ENCODE data around the gene NDUFA9. TPM values are rescaled to one million over a fixed set of nuclear protein-coding genes. Genes with fewer than 3 reads are reported as not detected.

NDUFA9 gene
- total RNA-seq, 2 experiments from 2014 or later = 77.2 to 79.2 TPM

- H3K4me1 ChIP-seq (ENCODE audit: insufficient read depth, low read length) = peaks cover 8% of the 10 kb centered on the region
- Mint-ChIP-seq H3K27ac (no peak overlapping the region), H3K4me1 (ENCODE audit: low read depth) (peaks cover 14% of the 10 kb centered on the region), H3K36me3 (ENCODE audit: low read depth) (peaks cover 4% of the 10 kb centered on the region), H3K9me3 (no peaks in the 10 kb centered on the region), H3K27me3 (peaks cover 5% of the 10 kb centered on the region), H3K4me3 (no peak overlapping the region)
- H3K9me3 ChIP-seq (ENCODE audit: control insufficient read depth in 1 of 2, insufficient read depth in 1 of 2, low read length in 2 of 2) = no peaks in the 10 kb centered on the region
- no peak for TF ChIP-seq CTCF (IDR thresholded peaks at IDR 0.05)
- no peak for DNase-seq
- intact Hi-C loops (cut with DNase I, micrococcal nuclease) = loop anchor here (10.0 kb wide), 2 partner anchors 289 to 1839 kb away; no protein-coding TSS in a partner anchor
- ChIA-PET CTCF (interaction anchor here (1.0 kb wide), 1 partner anchor 40 kb away, joined by 5 read pairs; no protein-coding TSS in a partner anchor), POLR2A (no interaction called here)
- ATAC-seq (ENCODE audit: poor library complexity) = no peak
- no peak overlapping the region for H3K4me3 ChIP-seq (ENCODE audit: low read length)
- H3K27ac ChIP-seq (ENCODE audit: low read depth in 1 of 2, low read length in 2 of 2) = no peak overlapping the region
- H3K27me3 ChIP-seq (ENCODE audit: control insufficient read depth in 1 of 2, insufficient read depth in 2 of 2, low read length in 2 of 2) = peaks cover 0 to 3% of the 10 kb centered on the region in 2 experiments
- no peaks in the 10 kb centered on the region for H3K36me3 ChIP-seq (ENCODE audit: insufficient read depth, low read length)
Measured at GRCh38 chr12:4643747-4644146, 5.2 kb upstream of the NDUFA9 start.

GRCh38 chr12:4645023-4645422, 3.9 kb upstream of the NDUFA9 start:
- Mint-ChIP-seq H3K4me1 (ENCODE audit: low read depth) (peaks cover 26% of the 10 kb centered on the region), H3K4me3 (peak overlapping the region; percentile 3)

DNA sequence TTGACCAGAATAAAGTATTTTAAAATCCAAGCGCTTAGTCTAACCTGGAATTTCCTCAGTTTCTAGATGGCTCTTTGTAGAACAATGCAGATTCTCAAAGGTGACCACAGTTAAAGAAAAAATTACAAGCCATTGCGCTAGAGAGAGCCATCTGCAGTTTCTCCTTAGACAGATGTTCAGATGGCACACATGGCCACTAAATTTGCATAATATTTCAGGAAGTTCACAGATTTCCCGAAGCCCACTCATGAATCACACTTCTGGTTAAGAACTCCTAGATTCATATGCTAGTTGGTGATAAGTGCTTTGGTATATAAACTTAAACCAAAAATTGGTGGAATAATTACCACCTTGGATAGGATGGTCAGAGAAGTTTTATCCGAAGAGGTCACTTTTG, 812 bp upstream of the NDUFA9 start:
- Histone ChIP-seq H3K4me3 (ENCODE audit: low read length) (peak overlapping the region; percentile 93), H3K27ac (ENCODE audit: low read depth in 1 of 2, low read length in 2 of 2) (peak overlapping the region in 1 of 2 donors; percentile 72), H3K36me3 (ENCODE audit: insufficient read depth, low read length) (no peaks in the 10 kb centered on the region), H3K9me3 (ENCODE audit: control insufficient read depth in 1 of 2, insufficient read depth in 1 of 2, low read length in 2 of 2) (no peaks in the 10 kb centered on the region), H3K4me1 (ENCODE audit: insufficient read depth, low read length) (peaks cover 16% of the 10 kb centered on the region), H3K27me3 (ENCODE audit: control insufficient read depth in 1 of 2, insufficient read depth in 2 of 2, low read length in 2 of 2) (no peaks in the 10 kb centered on the region)
- no peak for TF ChIP-seq CTCF (IDR thresholded peaks at IDR 0.05)
- H3K9me3 Mint-ChIP-seq = no peaks in the 10 kb centered on the region
- H3K4me3 Mint-ChIP-seq = peak overlapping the region; percentile 92
- peaks cover 23% of the 10 kb centered on the region for H3K36me3 Mint-ChIP-seq (ENCODE audit: low read depth)
- ChIA-PET POLR2A (interaction anchor here (0.8 to 2.5 kb wide), 12 partner anchors 9 to 1770 kb away, joined by 3 to 12 read pairs (median 3); partner anchors contain the start of gene CCND2), CTCF (interaction anchor here (6.2 kb wide), 1 partner anchor 44 kb away, joined by 27 read pairs; no protein-coding TSS in a partner anchor)
- H3K27me3 Mint-ChIP-seq = no peaks in the 10 kb centered on the region
- peak overlapping the region; percentile 95 for H3K27ac Mint-ChIP-seq
- DNase-seq (peak in 2 of 14 experiments; percentile 28 to 30), ATAC-seq (ENCODE audit: poor library complexity) (no peak)
- peaks cover 49% of the 10 kb centered on the region for H3K4me1 Mint-ChIP-seq (ENCODE audit: low read depth)
- intact Hi-C loops (cut with DNase I, micrococcal nuclease) = loop anchor here (2.0 to 10.0 kb wide), 4 partner anchors 41 to 1843 kb away; partner anchors contain the start of gene RAD51AP1 (in 1 of the 2)

More at GRCh38 chr12:4645023-4645422, 3.9 kb upstream of the NDUFA9 start:
- ATAC-seq (ENCODE audit: poor library complexity) (no peak), DNase-seq (no peak)
- no peaks in the 10 kb centered on the region for H3K27me3 Mint-ChIP-seq
- intact Hi-C loops (cut with DNase I, micrococcal nuclease) = loop anchor here (5.0 to 10.0 kb wide), 3 partner anchors 38 to 1840 kb away; no protein-coding TSS in a partner anchor
- CTCF ChIA-PET = interaction anchor here (6.2 kb wide), 1 partner anchor 40 kb away, joined by 27 read pairs; no protein-coding TSS in a partner anchor
- no peaks in the 10 kb centered on the region for H3K36me3 ChIP-seq (ENCODE audit: insufficient read depth, low read length)
- no peaks in the 10 kb centered on the region for H3K9me3 Mint-ChIP-seq
- no peak for TF ChIP-seq CTCF (IDR thresholded peaks at IDR 0.05)
- POLR2A ChIA-PET = no interaction called here
- H3K9me3 ChIP-seq (ENCODE audit: control insufficient read depth in 1 of 2, insufficient read depth in 1 of 2, low read length in 2 of 2) = no peaks in the 10 kb centered on the region
- H3K27me3 ChIP-seq (ENCODE audit: control insufficient read depth in 1 of 2, insufficient read depth in 2 of 2, low read length in 2 of 2) = peaks cover 0 to 3% of the 10 kb centered on the region in 2 experiments
- peaks cover 11% of the 10 kb centered on the region for H3K36me3 Mint-ChIP-seq (ENCODE audit: low read depth)
- H3K4me1 ChIP-seq (ENCODE audit: insufficient read depth, low read length) = peaks cover 15% of the 10 kb centered on the region
- no peak overlapping the region for H3K27ac Mint-ChIP-seq
- no peak overlapping the region for H3K27ac ChIP-seq (ENCODE audit: low read depth in 1 of 2, low read length in 2 of 2)
- H3K4me3 ChIP-seq (ENCODE audit: low read length) = no peak overlapping the region

All from CD4-positive, alpha-beta T cell (primary cell).